Ramos (cell line): ENCODE data around the gene KDM3A.

Source experiments
- in situ Hi-C: fragments of 300-500 bp; cut with MboI; formaldehyde crosslinking; loops from one replicate; pipeline ENCODE4 v1.14.3; 2022; ENCODE audit warnings: low sequenced_read_pairs; ENCODE audit not compliant: unreplicated experiment

The KDM3A gene

DNA sequence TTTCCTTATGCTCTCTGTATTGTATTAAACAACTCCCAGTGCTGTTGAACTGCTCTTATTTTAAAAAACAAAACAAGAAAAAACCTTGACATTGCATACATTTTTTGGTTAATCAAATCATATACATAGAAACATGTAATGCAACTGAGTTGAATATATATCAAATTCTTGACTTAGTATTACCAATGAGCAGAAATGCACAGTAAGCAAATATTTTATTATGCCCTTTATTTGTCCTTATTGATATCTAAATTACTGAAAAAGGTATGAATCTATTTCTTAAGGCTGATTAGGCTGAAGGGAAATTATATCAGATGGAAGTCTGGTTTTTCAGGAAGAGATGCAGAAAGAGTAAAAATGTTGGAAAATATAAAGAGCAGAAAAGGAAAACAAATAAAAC, 6.9 kb upstream of the KDM3A start:
- in situ Hi-C loops: no loop called here

DNA sequence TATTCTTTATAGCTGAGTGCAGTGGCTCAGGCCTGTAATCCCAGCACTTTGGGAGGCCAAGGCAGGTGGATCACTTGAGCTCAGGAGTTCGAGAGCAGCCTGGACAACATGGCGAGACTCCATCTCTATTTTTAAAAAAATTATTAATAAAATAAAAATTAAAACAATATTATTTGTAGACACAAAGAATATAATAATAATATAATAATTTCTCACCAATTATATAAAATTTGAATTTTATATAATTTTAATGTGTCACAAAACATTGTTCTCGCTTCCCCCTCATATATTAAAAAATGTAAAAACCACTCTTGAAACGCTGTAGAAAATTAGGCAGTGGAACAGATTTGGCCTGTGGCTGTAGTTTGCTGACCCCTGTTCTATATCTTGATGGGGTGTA, 5.6 kb upstream of the KDM3A start:
- in situ Hi-C loops: no loop called here

DNA sequence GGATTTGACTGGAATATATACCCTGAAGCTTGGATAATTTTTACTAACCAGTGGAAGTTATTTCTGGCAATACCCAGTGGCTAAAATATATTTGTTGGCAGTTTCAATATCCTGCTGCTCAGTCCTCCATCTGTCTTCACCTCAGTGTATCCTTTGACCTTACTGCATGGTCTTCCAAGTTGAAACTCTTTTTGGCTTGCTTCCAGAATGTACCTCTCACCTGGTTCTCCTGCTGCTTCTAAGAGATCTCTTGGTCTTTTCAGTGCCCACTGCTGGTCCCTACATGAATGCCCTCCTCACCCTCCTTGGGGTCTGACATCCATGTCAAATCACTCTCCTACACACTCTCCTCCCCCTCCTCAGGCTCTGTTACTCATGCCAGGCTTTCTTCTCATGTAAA, 4.8 kb upstream of the KDM3A start:
- in situ Hi-C loops: no loop called here

DNA sequence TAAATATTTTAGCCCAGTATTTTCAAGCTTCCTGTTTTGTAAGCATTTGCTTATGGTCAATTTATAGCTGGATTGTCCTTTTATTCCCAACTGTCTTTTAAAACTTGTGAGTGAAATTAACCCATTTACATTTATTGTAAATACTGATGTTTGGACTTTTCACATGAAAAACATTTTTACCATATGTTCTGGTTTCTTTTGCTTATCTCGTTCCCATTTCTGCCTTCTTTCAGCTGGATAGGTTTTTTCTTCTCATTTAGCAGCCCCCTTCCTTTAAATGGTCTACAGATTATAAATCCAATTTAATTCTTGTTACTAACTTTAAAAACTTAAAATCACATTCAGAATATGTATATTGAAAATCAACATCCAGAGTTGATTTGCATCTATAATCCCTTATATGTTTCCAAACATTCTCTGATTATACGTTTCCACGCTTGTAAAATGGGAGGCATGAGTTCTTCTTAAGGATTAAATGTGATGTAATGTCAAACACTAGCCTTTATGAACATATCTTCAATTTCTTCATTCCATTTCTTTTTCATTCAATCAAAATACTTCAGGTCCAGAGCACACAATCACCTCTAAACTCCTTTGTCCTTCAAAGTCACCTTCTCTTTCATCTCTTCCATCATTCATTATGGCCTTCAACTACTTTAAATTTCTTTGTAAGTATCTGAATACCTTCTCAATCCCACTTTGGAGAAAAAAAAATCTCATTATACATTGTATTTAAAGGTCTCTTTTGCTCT, 1.1 kb upstream of the KDM3A start:
- in situ Hi-C loops: no loop called here

DNA sequence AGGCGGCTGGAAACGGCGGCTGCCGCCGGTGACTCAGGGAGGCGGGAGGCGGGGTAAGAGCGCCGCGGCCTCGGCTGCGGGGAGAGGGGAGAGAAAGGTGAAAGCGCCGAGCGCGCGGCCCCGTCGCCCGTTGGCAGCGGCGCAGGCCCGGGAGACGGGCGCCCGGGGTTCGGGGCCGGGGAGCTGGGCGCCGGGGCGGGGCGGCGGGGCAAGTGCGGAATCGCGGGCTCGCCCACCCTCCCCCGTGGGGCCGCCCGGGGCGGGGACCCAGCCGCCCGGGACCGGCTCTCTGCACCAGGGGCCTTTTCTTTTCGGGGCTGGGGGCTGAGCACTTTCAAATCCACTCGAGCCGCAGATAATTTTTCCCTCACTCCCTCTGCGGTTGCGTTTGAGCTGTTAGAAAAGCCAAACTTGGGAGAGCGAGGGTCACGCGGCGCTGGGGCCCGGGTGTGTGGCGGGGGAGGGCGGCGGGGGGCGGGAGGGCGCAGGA, 266 bp downstream of the KDM3A start:
- in situ Hi-C loops: no loop called here

DNA sequence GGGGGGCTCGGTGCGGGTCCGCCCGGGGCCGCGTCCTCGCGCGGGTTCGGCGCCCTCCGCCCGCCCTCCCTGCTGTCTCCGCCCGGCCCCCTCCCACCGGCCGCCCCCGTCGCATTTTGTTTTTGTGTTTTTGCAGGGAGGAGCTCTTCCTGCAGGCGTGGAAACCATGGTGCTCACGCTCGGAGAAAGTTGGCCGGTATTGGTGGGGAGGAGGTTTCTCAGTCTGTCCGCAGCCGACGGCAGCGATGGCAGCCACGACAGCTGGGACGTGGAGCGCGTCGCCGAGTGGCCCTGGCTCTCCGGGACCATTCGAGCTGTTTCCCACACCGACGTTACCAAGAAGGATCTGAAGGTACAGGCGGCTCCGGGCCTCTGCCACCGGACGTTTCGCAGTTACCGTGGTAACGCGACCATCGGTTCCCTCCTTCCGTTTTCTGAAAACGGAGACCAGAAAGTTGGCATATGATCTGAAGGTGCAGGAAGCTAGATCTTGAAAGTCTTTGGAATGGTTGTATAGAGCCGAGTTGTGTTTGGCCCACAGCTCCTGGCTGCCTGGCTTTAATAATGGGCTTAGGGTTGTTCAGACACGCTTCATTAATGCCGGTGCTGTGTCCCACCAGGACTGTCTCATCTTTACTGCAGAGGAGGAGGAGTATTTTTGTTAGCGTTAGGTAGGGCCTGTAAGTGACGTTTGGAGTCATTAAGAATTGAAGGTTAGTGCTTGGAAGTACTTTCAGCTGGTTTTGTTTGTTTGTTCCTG, 891 bp downstream of the KDM3A start:
- in situ Hi-C loops: no loop called here

DNA sequence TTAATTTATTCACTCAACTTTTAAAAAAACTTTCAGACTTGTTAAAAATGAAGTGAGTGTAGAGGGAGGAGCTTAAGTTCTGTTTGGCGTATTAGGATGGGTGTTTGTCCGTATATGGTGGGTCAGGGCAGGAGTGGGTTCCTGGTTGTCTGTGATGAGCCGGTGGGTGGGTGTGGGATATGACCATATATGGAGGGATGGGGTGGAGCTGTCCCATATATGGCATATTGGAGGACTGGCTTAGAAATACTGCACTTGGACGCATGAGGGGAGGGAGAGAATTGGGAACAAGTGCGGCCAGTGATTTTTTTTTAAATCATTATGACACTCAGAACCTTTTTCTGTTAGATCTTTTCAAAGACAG, 1.5 kb downstream of the KDM3A start:
- in situ Hi-C loops: no loop called here

DNA sequence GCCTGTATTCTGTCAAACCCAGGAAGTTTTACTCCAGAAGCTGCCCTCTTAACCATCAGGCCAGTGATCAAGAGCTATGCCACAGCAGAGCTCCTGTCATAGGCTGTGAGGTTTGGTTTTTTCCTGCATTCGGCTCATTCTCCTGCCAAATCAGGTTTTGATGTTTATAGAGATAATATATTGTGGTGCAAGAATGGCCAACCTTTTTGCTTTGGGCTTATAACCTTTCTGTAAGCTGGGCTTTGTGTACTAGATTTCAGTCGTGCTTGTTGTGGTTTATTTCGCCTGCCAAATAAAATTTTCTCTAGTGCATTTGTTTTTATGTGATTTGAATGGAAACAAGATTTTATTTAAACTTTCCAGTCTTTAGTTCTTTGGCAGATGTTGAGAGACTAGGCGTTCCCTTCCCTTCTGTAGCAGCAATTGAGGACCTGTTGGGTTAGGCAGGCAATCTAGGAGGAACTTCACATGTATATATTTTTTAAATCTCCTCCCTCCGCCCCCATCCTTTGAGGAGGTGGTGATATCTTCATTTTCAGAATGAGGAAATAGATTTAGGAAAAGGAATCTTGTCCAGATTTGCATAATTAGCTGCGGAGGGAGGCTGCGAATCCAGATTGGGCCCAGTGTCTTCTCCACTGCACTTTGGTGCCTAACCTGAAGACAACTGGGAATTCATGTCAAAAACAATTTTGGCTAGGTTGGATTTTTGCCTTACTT, 2.6 kb downstream of the KDM3A start:
- in situ Hi-C loops: no loop called here

DNA sequence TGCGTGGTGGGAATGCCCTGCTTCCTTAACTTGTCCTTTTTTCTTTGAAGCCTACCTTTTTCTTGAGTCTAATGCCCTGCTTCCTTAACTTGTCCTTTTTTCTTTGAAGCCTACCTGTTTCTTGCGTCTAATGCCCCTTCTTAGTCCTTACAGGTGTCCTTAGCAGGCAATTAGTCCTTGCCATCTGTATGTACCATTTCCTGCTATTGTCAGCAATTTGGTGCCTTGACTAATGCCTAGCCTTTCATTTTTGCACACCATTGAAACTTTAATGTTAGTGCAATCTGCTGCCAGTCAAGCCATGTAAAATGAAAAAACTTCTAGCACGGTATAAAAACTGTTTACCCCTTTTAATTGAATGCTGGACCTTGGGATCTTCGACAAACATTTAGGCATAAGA, 4.3 kb downstream of the KDM3A start:
- in situ Hi-C loops: no loop called here

DNA sequence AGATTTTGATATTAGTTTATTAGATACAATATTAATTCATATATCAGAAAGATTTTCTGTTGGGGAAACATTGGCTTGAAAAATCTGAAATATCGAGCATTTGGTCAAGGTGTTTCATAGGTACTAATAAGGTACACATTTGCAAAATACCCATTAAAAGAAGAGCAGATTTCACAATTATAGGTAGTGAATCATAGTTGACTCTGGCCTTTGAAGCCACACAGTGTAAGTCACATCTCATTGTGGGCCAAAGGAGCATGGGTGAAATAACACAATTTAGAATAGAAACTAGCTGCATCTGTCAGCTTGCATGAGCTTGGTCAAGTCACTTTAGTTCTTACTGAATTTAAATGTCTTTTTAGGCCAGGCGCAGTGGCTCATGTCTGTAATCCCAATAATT, 4.9 kb downstream of the KDM3A start:
- in situ Hi-C loops: no loop called here

DNA sequence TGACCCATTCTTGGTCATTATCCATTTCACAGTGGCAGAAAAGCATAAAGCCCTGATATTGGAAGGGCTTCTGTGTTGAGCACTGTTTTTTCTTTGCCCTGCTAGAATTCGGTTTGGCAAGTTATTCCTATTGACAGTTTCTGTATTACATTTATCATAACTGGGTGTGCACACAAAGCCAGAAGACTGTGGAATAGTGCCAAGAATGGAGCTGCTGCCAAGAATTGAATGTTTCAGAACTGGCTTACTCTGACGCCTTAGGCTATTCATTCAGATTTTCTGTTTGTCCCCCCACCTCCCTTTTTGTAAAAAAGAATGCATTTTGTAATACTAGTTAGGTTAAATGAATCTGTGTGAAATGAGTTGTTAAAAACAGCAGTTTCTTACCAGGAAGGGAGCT, 12.7 kb downstream of the KDM3A start:
- in situ Hi-C loops: no loop called here

DNA sequence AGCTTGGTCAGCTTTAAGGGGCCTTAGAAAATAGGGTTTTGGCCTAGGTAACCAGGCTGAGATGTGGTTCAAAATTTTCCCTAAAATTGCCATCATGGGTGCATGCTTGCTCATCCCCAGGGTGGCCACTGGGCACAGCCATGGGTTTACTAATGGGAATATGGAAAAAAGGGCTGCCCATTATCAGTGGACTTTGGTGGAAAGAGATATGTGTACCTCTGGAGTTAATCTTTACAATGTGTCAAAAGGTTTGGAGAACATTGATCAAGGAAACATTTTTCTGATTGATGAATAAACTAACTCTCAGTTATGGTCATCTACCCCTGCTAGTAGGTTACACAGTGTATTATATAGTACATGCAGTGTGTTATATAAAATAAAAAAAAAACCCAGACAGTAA, 13.1 kb downstream of the KDM3A start:
- in situ Hi-C loops: no loop called here

DNA sequence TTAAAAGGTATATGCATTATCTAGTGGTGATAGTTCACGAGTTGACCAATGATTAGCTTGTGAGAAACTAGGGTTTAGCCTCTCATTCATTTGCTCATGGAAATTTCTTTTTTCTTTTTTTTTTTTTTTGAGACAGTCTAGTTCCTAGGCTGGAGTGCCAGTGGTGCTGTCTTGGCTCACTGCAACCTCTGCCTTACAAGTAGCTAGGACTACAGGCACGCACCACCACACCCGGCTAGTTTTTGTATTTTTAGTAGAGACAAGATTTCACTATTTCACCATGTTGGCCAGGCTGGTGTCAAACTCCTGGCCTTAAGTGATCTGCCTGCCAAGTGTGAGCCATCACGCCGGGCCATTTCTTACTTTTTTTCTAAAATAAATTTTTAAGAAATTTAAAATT, 14.0 kb downstream of the KDM3A start:
- in situ Hi-C loops: no loop called here

DNA sequence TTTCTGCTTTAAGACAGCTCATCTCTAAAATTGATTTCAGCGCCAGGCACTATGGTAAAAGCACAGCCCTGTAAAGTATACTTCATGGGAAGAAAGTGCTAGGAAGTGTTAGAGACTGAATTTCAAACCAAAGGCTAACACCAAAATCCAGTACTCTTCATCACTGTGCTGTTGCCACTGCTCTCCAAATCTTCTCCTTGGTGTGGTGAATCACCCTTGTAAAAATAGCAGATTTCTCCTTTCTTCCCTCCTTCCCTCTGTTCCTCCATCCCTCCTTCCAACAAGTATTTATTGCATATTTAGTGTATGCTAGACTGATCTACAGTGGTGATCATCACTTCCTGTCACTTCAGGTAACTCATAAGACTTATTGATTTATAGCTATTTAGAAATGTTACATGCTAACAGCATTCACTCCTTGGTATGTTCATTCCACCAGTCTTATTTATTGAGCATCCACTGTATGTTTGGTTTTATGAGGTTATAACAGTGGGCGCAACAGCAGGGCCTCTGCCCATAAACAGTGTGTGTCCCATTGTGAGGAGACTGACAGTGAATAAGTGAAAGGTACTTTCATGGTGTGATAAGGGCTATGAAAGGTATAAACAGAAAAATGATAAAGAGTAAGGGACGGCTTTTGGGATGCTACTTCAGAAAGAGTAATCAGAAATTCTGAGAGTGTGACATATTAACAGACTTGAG, 20.0 kb downstream of the KDM3A start:
- in situ Hi-C loops: no loop called here

DNA sequence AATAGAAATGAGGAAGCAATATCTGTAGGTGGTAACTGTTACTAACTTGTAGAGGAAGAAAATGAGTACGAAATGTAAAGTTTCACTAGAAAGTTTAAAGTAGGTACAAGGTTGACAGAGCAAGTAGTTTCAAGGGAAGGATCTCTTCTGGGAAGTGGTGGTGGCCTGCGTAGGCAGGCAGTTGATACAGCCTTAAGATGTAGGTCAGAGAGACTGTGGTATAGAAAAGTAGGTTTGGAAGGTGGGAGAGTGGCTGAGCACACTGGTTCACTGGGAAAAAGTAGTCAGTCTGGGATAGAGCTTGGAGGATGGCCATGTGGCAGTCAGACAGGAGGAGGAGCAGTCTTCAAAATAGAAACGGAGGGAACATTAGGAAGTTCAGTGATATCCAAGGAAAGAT, 23.5 kb downstream of the KDM3A start:
- in situ Hi-C loops: no loop called here

DNA sequence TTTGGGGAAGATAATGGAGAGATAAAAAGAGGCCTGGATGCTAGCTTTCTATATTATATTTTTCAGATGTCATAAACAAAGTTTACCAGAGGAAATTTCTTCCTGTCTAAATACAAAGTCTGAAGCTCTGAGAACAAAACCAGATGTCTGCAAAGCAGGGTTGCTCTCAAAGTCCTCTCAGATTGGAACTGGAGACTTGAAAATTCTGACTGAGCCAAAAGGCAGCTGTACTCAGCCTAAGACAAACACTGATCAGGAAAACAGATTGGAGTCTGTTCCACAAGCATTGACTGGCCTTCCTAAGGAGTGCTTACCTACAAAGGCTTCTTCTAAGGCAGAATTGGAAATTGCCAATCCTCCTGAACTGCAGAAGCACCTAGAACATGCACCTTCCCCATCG, 25.1 kb downstream of the KDM3A start:
- in situ Hi-C loops: no loop called here

DNA sequence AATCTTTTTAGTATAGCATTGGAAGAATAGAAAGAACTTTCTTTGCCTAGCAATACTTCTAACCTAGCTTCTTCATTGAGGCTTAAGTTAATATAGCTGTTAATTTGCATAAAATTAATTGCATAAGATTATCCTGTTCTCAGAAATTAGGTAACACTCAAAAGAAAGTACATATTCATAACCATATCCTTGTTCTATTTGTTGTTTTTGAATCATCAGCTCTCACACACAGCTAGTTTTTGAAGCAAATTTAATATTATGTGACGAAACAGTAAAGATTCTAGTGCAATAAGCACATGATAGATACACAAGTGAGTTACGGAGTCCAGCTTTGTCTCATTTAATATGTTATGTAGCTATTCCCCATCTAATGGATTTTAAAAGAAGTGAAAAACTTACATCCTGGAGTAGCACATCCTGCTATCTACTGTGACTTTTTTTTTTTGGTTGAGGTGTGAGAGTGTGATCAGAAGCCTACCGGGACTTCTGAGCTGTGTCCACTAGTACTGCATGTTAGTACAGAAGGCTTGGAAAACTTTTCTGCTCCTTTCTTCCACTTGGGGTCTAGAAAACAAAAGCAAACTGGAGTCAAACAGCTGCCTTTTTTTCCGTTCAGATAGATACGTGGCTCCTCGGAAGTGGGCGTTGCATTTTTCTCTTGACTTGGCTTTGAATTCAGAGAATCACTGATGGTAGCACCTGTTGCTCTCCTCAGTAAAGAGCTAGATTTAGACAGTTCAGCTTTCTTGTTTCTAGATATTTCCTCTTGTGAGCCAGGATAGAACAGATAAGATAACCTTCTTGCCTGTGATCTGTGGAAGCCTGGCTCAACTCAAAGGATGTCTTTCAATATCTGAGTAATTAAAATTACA, 27.2 kb downstream of the KDM3A start:
- in situ Hi-C loops: no loop called here

DNA sequence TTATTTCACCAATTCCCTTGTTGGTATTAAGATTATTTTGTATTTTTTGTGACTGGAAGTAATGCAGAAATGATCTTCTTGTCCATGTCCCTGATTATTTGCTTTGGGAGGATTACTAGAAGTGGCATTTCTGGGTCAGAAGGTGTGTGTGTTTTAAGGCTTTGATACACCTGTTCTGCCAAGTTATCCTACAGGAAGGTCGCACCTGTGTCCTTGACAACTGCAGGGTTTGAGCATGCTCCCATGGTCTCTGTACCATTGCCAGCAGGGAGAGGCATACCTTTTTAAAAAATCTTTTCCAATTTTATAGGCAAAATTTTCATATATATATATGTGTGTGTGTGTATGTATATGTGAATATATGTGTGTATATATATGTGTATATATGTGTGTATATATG, 29.7 kb downstream of the KDM3A start:
- in situ Hi-C loops: no loop called here

DNA sequence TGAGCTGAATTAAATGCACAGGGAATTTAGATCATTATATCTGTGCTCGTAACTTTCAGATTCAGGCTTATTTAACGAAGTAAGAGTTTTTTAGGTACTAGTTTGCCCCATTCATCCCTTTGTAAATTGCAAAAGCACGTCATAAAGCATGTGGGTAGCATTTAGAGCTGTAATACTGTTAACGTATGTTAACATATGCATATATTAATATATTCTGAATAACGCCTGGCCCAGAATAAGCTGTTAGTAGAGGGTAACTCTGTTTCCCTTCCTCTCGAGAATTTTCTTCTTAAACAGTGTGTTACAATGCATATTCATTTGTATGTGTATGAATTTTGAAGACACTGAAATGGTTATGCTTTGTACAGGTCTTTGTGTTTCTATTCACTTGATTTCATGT, 30.5 kb downstream of the KDM3A start:
- in situ Hi-C loops: no loop called here

DNA sequence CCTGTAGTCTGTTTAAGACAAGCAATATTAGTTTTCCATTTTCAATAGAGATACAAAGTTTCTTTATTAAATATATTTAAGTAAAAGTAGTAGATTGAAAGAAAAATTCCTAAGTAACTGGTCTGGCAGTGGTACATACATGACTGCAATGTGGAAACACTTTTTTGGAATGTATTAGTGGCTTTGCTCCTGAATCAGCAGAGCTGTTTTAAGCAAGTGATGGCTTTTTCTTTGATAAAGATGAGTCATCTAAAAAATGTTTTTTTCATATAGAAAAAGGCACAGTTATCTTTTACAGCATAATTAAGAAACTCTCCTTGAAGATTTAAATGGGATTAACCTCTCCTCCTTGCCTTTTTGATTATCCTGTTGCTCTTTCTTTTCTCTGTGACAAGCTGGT, 34.9 kb downstream of the KDM3A start:
- in situ Hi-C loops: no loop called here
